Dermis microvascular lymphatic vessel endothelial cell (primary cell): ENCODE data around the gene TTLL12. TPM values are rescaled to one million over a fixed set of nuclear protein-coding genes. Genes with fewer than 3 reads are reported as not detected.

Source experiments
- DNase-seq, 2 donors: peaks; one replicate each; pipeline versions ENCODE4 v3.0.0 to v3.0.0-alpha.2; 2010; ENCODE audit warnings: low read depth in 2 of 2
- total RNA-seq: library from RNA; depleted of rRNA; stranded (reverse); fragments of >200 nt; gene quantifications from 2 replicates; pipeline ENCODE4 v1.2.1, GENCODE V29; 2014

TTLL12 gene
- total RNA-seq, 1 donor from 2014 or later, result 18.0 TPM

DNA sequence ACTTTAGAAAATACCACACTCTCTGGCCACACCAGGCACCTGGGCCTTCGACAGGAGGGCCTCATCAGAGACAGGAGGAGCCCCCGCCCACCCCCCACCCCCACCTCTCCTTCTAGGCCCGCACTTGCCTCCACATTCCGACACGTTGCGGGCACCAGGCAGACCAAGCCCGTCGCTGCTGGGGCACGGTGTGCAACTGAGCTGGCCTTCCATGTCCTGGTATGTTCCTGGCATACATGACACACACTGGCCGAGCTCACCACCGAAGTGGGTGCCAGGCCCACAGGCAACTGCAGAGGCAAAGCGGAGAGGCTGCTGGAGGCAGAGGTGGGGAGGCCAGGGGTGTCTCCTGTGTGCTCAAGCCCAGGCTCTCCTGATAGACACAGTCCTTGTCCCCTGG, 27.0 kb upstream of the TTLL12 start:
- no peak for DNase-seq

DNA sequence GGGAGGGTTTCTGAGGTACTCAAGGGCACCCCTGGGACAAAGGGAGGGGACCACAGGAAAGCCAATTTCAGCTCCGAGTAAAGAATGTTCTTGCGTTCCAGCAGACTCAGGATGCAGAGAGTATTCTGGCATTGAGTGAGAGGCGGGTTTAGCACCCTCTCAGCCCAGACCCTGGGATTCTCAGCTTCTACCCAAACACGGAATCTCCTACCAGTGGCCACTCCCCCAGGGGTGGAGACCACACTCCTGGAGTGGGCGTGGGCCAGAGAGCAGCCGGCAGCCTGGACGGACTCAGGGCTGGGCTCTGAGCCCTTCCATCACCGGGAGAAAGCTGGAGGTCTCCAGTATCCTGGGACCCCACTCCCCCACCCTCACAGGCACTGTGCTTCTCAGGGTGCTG, 26.1 kb upstream of the TTLL12 start:
- DNase-seq, result no peak

DNA sequence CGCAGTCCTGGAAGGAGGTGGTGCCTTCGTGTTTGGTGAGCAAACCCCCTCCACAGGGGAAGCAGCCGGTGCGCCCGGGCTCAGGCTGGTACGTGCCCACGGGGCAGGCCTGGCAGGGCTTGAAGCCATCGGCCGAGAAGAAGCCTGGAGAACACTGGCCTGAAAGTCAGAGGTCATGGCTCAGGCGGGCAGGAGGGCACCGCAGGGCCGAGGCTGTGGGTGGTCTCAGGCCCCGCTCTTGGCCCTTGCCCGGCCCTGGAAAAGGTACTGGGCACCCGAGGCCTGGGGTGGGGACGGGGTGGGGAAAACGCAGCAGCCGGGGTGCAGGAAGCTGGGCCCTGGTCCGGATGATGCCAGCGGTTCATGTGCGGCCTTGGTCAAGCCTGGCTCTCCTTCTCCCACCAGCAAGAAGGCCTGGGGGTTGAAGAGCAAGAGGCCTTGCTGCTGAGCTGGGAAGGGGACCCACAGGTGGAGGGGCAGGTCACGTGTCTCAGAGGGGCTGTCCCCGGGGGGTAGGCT, 25.6 kb upstream of the TTLL12 start:
- DNase-seq, result no peak

DNA sequence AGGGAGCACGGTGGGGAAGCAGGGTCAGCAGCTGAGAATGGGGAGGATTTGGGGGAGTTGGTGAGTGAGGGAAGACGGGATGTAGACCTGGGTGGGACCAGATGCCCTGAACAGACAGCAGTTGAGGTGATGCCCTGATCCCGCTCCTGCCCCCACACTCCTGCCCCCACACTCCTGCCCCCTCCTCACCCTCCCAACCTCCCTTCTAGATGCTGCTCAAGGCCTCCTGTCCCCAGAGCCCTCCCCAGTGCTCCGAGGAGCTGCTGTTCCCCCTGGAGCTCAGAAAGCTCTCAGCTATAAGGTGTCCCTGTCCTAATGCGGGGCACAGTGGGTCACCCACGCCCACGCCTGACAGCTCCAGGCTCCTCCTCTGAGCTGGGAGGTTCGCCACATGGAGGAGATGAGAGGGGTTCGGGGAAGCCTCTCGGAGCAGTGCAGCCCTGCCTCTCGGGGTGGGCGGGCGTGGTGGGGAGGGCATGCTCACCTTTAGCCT, 25.1 kb upstream of the TTLL12 start:
- DNase-seq, result no peak

DNA sequence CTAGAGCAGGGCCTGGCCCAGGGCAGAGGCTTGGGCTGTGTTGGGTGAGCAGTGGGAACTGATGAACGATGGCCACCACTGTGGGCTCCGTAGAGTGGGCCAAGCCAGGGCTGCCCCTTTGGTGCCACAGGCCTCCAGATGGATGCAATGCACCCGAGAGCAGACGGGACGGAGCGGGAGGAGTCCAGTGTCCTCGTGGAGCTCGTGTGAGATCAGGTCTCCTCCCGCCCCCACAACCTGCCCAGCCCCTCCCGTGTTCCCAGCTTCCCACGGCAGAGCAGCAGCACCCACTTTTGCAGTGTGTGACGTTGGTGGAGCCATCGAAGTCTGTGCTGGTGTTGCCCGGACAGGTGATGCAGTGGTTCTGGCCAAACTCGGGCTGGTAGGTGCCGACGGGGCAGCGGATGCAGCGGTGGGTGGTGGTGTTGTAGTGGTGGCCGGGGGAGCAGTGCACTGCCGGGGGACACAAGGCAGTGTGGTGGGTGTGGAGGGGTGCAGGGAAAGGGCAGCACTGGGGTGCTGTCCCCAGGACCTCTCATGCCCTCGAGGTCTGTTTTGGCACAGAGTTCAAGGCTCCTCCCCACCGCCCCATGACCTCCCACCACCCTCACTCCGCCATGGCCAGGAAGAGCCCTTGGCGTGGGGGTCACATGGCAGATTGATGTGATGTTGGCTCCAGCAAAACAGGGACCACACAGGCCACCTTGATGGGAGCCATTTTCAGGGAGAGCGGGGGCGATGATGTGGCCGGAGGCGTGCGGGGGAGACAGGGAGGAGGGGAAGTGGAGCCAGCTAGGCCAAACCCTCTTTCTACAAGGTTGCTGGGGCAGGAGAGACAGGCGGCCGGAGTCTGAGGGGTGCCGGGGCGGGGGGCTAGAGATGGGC, 23.9 kb upstream of the TTLL12 start:
- DNase-seq, result no peak

DNA sequence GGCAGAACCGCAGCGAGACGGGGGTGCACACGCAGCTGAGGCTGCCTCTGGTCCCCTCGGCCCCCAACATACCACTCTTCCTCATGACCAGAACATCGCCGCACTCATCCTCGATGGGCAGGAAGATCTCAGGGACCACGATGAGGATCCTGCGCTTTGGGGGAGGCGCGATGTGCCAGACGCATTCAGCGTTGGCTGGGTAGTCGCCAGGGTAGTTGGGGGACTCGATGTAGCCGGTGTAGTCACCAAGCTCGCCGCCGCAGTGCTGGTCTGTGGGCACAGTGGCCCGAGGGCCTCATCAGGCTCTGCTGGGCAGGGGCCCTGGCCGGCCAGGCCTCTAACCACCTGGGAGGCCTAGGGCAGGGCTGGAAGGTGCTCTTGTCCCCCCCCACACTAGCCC, 23.0 kb upstream of the TTLL12 start:
- DNase-seq, result no peak

DNA sequence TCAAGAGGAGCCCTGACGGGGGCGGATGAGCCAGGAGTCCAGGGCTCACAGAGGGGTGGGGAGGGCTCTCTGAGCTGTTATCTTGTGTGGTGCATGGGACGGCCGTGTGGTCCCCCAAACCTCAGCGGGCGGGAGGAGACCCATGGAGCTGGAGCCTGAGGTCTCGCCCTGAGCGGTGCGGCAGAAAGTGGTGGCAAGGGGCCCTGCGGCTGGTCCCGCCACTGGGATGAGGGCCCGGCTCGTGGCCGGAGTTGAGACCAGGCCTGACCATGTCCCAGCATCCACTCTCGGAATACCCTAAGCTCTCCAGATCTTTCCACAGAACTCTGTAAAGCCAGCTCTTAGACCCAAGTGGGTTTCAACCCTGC, 22.6 kb upstream of the TTLL12 start:
- no peak for DNase-seq

DNA sequence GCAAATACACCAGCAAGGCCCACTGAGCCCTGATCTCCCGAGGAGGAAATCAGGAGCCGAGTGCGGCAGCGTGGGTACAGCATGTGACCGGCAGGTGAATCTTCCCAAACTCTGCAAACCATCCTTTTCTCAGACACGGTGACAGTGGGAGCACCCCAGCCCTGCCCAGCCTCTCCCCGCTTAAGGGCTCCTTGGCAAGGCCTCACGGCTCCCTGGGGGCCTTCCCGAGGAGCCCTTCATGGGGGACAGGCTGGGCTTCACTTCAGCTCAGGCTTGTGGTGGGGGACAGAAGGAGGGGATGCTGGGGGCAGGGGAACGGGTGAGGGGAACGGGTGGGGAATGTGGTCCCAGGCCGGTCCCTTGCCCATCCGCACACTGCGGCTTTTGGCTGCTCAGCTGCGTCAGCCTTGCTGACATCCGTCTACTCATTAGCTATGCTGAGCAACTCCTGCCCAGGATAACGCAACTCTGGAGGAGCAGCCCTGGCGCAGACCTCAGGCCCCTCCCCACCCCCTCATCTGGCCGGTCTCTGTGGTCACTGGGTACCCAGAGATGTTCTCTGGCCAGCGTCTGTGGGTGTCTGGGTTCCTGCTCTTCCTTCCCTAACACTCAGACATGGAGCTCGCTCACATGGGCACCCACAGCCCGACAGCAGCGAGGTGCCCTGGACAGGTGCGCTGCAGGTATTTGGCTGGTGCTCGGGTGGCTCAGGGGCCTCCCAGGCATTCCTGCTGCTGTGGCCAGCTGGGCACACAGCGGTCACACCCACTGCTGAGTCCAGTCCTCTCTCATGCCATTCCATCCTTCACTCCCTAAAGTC, 22.0 kb upstream of the TTLL12 start:
- DNase-seq, result no peak

DNA sequence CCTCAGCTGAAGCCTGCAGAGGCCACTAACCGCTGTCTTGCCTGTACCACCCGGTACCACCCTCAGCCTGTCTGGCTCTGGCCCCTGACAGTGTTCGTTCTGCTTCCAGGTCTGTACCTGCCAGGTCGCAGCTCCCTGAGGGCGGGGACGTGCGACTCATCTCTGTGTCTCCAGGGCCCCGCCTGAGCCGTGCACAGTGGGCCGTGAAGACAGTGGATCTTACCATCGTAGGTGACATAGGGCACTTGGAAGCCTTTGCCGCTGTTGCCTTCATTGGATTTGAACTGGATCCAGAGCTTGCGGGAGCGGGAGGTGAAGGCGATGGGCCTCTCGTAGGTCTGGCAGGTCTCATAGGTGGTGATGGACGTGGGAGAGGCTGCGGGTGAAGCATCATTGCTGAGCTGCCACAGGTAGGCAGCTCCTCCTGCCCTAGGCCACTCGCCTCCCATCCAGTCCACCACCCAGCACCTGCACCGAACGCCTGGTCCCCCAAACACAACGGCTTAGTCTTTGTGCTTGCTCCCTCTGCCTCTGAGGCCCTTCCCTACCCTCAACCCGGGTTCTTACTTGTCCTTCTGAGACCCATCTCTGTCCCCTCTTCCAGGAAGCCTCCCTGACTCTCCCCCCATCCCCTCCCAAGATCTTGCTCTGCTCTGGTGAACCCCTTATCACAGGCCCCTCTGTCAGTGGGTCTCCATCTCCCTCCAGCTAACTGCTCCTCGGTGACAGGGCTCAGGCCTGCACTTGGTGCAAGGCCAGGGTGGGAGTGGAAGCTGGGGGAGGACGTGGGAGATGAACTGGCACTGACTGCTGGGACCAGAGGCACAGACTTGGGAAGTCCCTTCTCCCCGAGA, 21.1 kb upstream of the TTLL12 start:
- no peak for DNase-seq

DNA sequence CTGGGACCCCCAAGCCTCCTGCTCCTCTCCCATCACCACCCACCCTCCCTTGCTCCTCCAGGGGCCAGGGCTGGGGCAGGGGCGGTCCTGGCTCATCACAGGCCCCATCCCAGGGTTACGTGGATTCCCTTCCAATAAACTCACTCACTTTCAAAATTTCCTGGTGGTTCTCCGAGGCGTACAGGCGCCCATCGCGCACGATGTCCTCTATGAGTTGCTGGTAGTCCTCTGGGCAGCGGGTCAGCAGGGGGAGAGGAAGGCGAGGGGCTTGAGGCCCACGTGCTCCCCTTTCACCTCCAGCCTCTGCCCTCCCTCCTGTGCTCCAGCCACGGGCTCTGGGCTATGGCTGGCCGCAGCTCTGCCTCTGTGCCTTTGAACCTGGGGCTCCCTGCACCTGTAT, 20.5 kb upstream of the TTLL12 start:
- no peak for DNase-seq

DNA sequence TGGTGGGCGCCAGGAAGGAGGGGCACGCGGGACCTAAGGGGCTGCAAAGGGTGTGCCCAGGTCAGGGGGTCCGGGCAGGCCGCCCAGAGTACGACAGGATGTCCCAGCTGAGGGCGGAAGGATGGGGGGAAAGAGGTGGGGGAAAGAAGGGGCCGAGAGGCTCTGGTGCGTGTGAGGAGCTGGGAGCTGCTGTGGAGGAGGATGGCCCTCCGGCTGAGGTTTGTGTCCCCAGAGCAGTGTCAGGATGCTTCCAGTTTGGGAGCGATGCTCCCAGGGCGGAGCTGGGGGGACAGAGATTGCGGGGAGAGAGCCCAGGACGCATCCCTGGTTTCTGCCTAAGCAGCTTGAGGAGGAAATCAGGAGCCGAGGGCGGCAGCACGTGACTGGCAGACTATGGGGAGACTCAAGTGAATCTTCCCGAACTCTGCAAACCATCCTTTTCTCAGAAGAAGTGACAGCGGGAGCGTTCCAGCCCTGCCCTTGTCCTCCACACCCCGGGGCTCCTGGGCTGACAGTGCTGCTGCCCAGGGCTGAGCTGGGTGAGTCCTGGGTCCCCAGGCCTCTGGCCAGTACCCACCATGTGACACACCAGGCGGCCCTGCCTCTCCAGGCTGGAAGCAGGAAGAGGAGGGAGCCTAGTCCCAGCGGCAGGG, 19.7 kb upstream of the TTLL12 start:
- no peak for DNase-seq

DNA sequence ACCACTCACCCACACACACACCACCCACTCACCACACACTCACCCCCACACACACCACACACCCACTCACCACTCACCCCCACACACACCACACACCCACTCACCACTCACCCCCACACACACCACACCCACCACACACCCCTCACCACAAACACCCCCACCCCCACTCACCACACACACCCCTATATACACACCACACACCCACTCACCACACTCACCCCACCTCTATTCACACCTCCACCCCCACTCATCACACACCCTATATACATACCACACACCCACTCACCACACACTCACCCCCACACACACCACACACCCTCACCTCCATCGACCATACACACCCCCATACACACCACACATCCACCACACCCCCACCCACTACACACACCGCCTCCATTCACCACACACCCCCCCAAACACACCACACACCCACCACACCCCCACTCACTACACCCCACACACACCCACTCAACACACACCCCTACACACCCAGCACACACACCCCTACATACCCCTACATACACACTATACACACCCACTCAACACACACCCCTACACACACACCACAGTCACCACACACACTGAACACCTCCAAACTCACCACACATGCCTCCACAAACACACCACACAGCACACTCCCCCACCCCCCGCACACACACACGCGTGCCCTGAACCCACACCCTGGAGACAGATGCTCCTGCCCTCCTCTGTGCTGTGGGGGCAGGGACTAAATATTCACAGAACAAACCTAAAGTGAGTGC, 19.0 kb upstream of the TTLL12 start:
- DNase-seq, result no peak

DNA sequence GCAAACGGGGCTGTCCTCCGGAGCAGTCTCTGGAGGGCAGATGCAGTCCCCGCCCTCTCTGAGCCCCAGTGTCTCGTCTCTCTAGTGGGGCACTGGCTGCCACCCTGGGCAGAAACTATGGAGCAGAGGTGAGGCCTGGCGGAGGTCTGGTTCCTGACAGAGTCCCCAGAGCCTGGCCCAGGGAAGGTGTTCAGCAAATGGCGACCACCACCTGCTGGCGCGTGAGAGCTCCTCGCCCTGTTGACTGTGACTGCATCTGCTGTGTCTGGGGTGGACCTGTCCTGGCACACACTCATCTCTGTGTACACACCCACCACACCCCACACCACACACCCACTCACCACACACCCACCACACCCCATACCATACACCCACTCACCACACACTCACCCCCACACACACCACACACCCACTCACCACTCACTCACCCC, 18.3 kb upstream of the TTLL12 start:
- DNase-seq, result no peak

DNA sequence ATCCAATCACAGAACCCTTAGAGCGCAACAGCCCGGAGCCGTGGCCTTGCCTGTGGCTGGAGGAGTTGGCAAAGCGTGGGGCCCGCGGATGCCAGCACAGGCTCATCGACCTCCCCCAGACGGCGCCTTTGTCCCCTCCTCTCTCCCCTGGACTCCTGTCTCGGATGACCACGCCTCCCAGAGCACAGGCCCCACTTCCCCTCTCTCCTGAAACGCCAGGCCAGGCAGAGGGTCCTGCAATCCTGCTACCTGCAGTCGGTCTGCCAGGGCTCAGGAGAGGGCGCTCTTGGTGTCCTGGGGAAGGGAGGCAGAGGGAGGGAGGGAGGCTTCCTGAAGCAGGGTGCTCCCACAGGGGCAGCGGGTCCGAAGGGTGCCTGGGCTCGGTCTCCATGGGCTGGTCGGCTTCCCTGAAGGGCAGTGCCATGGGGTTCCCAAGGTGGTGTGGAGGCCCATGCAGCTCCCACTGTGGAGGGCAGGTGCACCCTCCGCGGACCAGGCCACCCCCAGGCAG, 16.6 kb upstream of the TTLL12 start:
- no peak for DNase-seq

DNA sequence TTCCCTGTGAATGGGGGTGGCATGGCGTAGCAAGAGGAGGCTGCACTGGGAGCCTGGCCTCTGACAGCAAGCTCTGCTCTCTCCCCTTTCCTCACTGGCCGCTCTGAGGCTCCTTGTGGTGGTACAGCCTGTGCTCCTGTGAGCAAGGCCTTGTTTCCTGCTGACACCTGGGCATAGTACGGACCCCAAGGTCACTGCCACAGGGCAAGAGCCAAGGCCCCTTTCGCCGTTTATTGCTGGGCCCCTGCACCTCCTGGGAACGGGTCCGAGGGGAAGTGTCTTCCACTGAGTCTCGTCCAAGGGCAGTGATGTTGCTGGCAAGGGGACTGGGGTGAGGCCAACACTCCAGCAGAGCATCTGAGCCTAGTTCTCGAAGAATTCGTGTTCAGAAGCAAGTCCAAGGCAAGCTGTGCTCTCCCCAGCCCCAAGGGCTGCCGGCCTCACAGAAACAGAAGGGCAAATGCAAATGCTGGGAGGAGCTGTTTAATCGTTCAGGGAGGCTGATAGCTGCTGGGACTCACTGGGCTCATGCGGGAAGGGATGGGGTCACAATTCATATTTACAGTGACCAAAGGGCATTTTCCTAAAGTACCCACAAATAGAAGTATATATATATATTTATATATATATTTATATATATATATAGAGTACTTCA, 15.9 kb upstream of the TTLL12 start:
- DNase-seq, result no peak

DNA sequence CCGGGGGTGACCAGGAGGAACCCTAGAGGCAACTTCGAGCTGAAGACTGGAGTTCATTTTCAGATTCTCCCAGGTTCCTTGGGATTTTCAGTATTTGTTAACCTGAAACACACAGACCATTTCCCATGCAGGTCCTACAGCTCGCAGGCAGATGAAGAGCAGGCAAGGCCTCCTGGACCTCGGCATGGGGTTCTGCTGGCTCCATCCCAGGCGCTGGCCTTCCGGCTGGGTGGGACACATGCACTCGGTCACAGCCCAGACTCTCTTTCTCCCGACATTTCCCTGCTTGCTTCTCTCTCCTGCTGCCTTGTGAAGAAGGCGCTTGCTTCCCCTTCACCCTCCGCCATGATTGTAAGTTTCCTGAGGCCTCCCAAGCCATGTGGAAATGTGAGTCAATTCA, 15.4 kb upstream of the TTLL12 start:
- no peak for DNase-seq

DNA sequence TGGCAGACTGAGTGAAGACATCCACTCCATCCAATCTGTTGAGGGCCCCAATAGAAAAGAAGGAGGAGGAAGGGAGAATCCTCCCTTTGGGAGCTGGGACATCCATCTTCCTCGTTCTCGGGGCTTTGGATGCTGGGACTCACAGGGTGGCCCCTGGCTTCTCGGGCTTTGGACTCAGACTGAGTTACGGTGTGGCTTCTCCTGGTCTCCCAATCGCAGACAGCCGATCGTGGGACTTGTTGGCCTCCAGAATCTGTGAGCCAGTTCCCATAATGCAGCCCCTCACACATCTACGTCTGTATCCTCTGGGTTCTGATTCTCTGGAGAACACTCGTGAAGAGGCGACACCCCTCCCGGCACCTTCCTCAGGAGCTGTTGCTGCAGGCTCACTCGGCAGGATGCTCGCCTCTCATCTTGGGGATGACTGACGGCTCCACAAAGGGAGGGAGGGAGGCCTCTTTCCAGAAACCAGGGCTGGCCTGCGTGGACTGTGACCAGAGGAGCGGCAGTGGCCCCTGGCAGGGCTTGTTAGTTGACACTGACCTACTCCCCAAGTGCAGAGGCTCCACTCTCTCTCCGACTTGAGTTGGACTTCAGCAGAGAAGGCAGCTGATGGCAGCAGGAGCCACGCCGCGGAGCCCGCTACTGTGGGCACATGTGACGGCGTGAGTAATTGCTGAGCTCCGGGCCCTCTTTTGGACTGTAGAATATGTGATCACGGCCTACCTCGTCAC, 14.7 kb upstream of the TTLL12 start:
- DNase-seq, result no peak

DNA sequence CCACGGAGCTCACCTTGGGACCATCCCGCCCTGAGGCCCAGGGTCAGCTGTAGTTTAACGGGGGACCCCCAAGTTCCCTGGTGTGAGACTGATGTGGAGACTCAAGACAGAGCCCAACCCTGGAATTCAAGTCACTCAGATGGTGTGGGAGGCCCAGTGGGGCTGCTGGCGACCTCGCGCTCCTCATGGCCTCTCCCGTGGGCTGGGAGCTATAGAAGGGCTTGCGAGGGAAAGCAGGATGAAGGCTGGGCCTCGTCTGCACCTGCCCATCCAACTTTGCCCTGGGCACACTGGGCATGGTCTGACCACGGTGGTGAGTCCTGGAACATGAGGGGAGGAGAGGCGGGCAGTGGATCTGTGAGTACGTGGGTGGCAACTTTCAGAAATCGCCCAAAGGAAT, 13.6 kb upstream of the TTLL12 start:
- DNase-seq, result no peak

DNA sequence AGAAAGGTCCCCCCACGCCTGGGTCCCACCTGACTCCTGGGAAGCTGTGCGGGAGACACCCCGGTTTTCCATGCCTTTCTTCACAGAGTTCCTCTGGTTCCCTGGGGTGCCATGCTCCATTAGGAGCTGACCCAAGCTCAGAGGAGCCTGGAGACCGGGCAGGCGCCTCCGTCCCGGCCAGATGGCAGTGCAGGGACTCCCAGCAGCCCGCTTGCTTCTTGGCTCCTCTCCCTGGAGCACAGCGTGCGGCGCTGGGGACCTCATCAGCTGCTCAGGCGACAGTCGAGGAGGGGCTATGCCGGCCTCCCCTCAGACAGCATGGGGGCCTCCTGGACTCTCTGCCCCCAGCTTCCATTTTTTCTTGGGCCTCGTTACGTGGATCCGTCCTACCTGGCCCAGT, 13.1 kb upstream of the TTLL12 start:
- no peak for DNase-seq
